Measurements from ENCODE around the gene DAPK2. TPM values are rescaled to one million over a fixed set of nuclear protein-coding genes. Genes with fewer than 3 reads are reported as not detected.
"Not testable (repeated sequence)": the region's sequence is repeated elsewhere in the genome, so short reads cannot be mapped to it uniquely, and the experiment has no call there.

The DAPK2 gene
- total and polyA plus RNA-seq, 2 donors (not counting 1 experiment from before 2014, with no cell fraction given) = 14.4 to 21.4 TPM

DNA sequence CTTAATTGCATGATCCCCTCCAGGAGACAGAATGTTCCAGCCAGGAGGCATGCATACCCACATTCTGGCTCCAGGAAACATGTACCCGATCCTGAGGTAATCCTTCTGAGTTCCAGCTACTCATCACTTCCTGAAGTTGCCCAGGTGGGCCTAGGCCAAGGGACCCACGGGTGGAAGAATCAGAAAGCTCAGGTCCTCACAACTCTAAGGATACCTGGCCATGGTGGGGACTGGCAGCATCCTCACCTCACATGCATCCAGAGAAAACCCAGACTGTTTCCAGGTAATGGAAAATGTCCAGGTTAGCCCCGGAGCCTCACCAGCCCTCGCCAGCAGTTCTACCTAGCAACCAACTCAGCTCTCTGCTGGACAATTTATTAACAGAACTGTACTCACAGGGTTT, 78.2 kb downstream of the DAPK2 start:
- no peak overlapping the region for H3K9ac ChIP-seq (ENCODE audit: insufficient read depth, low read length)
- H3K79me2 ChIP-seq (ENCODE audit: control insufficient read depth, insufficient read depth, low read length) = no peaks in the 10 kb centered on the region
- no peak overlapping the region for H2AFZ ChIP-seq (ENCODE audit: low read length)
- no peak overlapping the region for H3K4me2 ChIP-seq (ENCODE audit: extremely low read depth, insufficient read depth, low read length)
- H3K36me3 ChIP-seq (ENCODE audit: control insufficient read depth, insufficient read depth, low read length) = no peaks in the 10 kb centered on the region
- H3K27ac ChIP-seq (ENCODE audit: insufficient read depth, low read length) = no peak overlapping the region
- DNase-seq (ENCODE audit: low read depth in 2 of 2) = no peak
- H3K27me3 ChIP-seq (ENCODE audit: control insufficient read depth, insufficient read depth, low read length) = no peaks in the 10 kb centered on the region
- H4K20me1 ChIP-seq (ENCODE audit: control insufficient read depth, extremely low read depth, insufficient read depth, low read length) = no peaks in the 10 kb centered on the region
- H3K9me3 ChIP-seq (ENCODE audit: control insufficient read depth, insufficient read depth, low read depth, low read length) = no peaks in the 10 kb centered on the region
- peaks cover 7% of the 10 kb centered on the region for H3K4me1 ChIP-seq (ENCODE audit: control insufficient read depth, extremely low read depth, insufficient read depth, low read length)
- TF ChIP-seq, protein P1, sequence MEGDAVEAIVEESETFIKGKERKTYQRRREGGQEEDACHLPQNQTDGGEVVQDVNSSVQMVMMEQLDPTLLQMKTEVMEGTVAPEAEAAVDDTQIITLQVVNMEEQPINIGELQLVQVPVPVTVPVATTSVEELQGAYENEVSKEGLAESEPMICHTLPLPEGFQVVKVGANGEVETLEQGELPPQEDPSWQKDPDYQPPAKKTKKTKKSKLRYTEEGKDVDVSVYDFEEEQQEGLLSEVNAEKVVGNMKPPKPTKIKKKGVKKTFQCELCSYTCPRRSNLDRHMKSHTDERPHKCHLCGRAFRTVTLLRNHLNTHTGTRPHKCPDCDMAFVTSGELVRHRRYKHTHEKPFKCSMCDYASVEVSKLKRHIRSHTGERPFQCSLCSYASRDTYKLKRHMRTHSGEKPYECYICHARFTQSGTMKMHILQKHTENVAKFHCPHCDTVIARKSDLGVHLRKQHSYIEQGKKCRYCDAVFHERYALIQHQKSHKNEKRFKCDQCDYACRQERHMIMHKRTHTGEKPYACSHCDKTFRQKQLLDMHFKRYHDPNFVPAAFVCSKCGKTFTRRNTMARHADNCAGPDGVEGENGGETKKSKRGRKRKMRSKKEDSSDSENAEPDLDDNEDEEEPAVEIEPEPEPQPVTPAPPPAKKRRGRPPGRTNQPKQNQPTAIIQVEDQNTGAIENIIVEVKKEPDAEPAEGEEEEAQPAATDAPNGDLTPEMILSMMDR (conservative IDR thresholded peaks at IDR 0.05 in 1 of 2, IDR thresholded peaks at IDR 0.05 in 1 of 2; ENCODE audit: low read depth in 1 of 2, low read length in 2 of 2) = no peak
- TF ChIP-seq EZH2 (IDR thresholded peaks at IDR 0.05; ENCODE audit: low read length, missing control alignments) = no peak
- no peak overlapping the region for H3K4me3 ChIP-seq (replicated peaks in 1 of 4; ENCODE audit: control extremely low read depth in 1 of 4, insufficient read depth in 1 of 4, low read depth in 3 of 4, low read length in 4 of 4)

DNA sequence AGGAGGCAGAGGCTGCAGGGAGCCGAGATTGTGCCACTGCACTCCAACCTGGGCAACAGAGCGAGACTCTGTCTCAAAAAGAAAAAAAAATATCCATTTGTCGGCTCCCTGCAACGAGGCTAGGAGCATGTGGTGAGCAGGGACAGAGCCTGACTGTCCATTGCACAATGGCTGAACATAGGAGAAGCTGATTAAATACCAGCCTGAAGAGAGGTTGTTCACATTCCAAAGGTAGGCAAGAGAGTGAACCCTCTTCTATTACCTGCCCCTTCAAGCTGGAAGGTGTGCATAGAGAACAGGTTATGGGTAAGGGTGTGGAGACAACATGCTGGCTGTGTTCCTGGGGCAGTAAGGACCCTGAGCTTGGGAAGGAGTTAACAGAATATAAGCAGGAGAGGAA, 78.7 kb downstream of the DAPK2 start:
- Histone ChIP-seq H2AFZ (ENCODE audit: low read length) (no peak overlapping the region), H3K79me2 (ENCODE audit: control insufficient read depth, insufficient read depth, low read length) (no peaks in the 10 kb centered on the region), H4K20me1 (ENCODE audit: control insufficient read depth, extremely low read depth, insufficient read depth, low read length) (no peaks in the 10 kb centered on the region), H3K9ac (ENCODE audit: insufficient read depth, low read length) (no peak overlapping the region), H3K27me3 (ENCODE audit: control insufficient read depth, insufficient read depth, low read length) (no peaks in the 10 kb centered on the region), H3K4me3 (replicated peaks in 1 of 4; ENCODE audit: control extremely low read depth in 1 of 4, insufficient read depth in 1 of 4, low read depth in 3 of 4, low read length in 4 of 4) (no peak overlapping the region), H3K9me3 (ENCODE audit: control insufficient read depth, insufficient read depth, low read depth, low read length) (no peaks in the 10 kb centered on the region), H3K4me2 (ENCODE audit: extremely low read depth, insufficient read depth, low read length) (no peak overlapping the region), H3K4me1 (ENCODE audit: control insufficient read depth, extremely low read depth, insufficient read depth, low read length) (peaks cover 3% of the 10 kb centered on the region), H3K36me3 (ENCODE audit: control insufficient read depth, insufficient read depth, low read length) (no peaks in the 10 kb centered on the region), H3K27ac (ENCODE audit: insufficient read depth, low read length) (no peak overlapping the region)
- no peak for DNase-seq (ENCODE audit: low read depth in 2 of 2)
- no peak for TF ChIP-seq EZH2 (IDR thresholded peaks at IDR 0.05; ENCODE audit: low read length, missing control alignments)

DNA sequence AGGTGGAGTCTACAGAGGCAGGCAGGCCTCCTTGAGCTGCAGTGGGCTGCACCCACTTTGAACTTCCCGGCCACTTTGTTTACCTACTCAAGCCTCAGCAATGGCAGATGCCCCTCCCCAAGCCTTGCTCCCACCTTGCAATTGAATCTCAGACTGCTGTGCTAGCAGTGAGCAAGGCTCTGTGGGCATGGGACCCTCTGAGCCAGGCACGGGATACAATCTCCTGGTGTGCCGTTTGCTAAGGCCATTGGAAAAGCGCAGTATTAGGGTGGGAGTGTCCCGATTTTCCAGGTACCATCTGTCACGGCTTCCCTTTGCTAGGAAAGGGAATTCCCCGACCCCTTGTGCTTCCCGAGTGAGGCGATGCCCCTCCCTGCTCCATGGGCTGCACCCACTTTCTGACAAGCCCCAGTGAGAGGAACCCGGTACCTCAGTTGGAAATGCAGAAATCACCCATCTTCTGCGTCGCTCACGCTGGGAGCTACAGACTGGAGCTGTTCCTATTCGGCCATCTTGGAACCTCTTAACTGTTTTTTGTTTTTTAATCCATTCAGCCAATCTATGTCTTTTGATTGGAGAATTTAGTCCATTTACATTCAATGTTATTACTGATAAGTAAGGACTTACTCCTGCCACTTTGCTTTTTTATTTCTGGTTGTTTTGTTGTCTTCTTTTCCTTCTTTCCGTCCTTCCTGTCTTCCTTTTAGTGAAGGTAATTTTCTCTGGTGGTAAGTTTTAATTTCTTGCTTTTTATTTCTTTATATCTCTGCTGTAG, 83.2 kb downstream of the DAPK2 start:
- not testable (repeated sequence) for H4K20me1 ChIP-seq (ENCODE audit: control insufficient read depth, extremely low read depth, insufficient read depth, low read length); H3K9ac ChIP-seq (ENCODE audit: insufficient read depth, low read length); H3K27me3 ChIP-seq (ENCODE audit: control insufficient read depth, insufficient read depth, low read length); H2AFZ ChIP-seq (ENCODE audit: low read length); H3K79me2 ChIP-seq (ENCODE audit: control insufficient read depth, insufficient read depth, low read length); DNase-seq (ENCODE audit: low read depth in 2 of 2); H3K4me2 ChIP-seq (ENCODE audit: extremely low read depth, insufficient read depth, low read length); H3K4me1 ChIP-seq (ENCODE audit: control insufficient read depth, extremely low read depth, insufficient read depth, low read length); H3K4me3 ChIP-seq (replicated peaks in 1 of 4; ENCODE audit: control extremely low read depth in 1 of 4, insufficient read depth in 1 of 4, low read depth in 3 of 4, low read length in 4 of 4); H3K36me3 ChIP-seq (ENCODE audit: control insufficient read depth, insufficient read depth, low read length); H3K9me3 ChIP-seq (ENCODE audit: control insufficient read depth, insufficient read depth, low read depth, low read length); H3K27ac ChIP-seq (ENCODE audit: insufficient read depth, low read length)

DNA sequence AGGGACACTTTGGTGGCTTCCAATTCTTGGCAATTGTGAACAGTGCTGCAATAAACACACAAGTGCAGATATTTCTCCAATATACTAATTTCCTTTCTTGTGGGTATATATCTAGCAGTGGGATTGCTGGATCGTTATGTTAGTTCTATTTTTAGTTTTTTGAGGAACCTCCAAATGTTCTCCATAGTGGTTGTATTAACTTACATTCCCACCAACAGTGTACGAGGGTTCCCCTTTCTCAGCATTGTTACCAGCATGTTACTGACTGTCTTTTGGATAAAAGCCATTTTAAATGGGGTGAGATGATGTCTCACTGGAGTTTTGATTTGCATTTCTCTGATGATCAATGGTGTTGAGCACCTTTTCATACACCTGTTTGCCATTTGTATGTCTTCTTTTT, 92.8 kb downstream of the DAPK2 start:
- H3K9me3 ChIP-seq (ENCODE audit: control insufficient read depth, insufficient read depth, low read depth, low read length) = no peaks in the 10 kb centered on the region
- H3K4me3 ChIP-seq (replicated peaks in 1 of 4; ENCODE audit: control extremely low read depth in 1 of 4, insufficient read depth in 1 of 4, low read depth in 3 of 4, low read length in 4 of 4) = no peak overlapping the region
- H4K20me1 ChIP-seq (ENCODE audit: control insufficient read depth, extremely low read depth, insufficient read depth, low read length) = no peaks in the 10 kb centered on the region
- DNase-seq (ENCODE audit: low read depth in 2 of 2) = no peak
- no peaks in the 10 kb centered on the region for H3K27me3 ChIP-seq (ENCODE audit: control insufficient read depth, insufficient read depth, low read length)
- no peak overlapping the region for H3K27ac ChIP-seq (ENCODE audit: insufficient read depth, low read length)
- TF ChIP-seq EZH2 (IDR thresholded peaks at IDR 0.05; ENCODE audit: low read length, missing control alignments) = no peak
- TF ChIP-seq, protein P1 (conservative IDR thresholded peaks at IDR 0.05 in 1 of 2, IDR thresholded peaks at IDR 0.05 in 1 of 2; ENCODE audit: low read depth in 1 of 2, low read length in 2 of 2) = no peak
- no peaks in the 10 kb centered on the region for H3K79me2 ChIP-seq (ENCODE audit: control insufficient read depth, insufficient read depth, low read length)
- no peaks in the 10 kb centered on the region for H3K36me3 ChIP-seq (ENCODE audit: control insufficient read depth, insufficient read depth, low read length)
- H3K4me1 ChIP-seq (ENCODE audit: control insufficient read depth, extremely low read depth, insufficient read depth, low read length) = peaks cover 11% of the 10 kb centered on the region
- H3K4me2 ChIP-seq (ENCODE audit: extremely low read depth, insufficient read depth, low read length) = no peak overlapping the region
- H3K9ac ChIP-seq (ENCODE audit: insufficient read depth, low read length) = no peak overlapping the region
- H2AFZ ChIP-seq (ENCODE audit: low read length) = no peak overlapping the region

All from fibroblast of lung (primary cell).